ENCODE measurements around the gene C1GALT1.

GRCh38 chr7:7173956-7174632, 8.2 kb upstream of the C1GALT1 start:
- TF ChIP-seq CTCF (IDR thresholded peaks at IDR 0.05) (no peak), EZH2 (IDR thresholded peaks at IDR 0.05; ENCODE audit: borderline replicate concordance, insufficient read depth, low read depth, low read length, poor library complexity, severe bottlenecking) (no peak)
